Activated CD4-positive, alpha-beta memory T cell treated with anti-CD3 and anti-CD28 coated beads, Interleukin-2, amount 10 ng/mL, durations not matched to agents 7 days and 5 days (primary cell): ENCODE results near the gene PTPRM. TPM values are rescaled to one million over a fixed set of nuclear protein-coding genes. Genes with fewer than 3 reads are reported as not detected.

Source experiments
- CTCF ChIA-PET: fragments of 350-600 bp; sonication (Branson Sonifier 250); formaldehyde crosslinking; loops from one replicate; lab custom pipeline; 2021; ENCODE audit warnings: antibody characterized with exemption, inconsistent platforms; lab: Charles Lee
- POLR2A ChIA-PET: fragments of 350-600 bp; sonication (Branson Sonifier 250); formaldehyde crosslinking; loops from one replicate; lab custom pipeline; 2021; ENCODE audit warnings: antibody characterized with exemption; lab: Charles Lee
- DNase-seq: peaks from one replicate; pipeline ENCODE4 v3.0.0-alpha.2; 2020
- H3K27ac Mint-ChIP-seq: one replicate; pipeline ENCODE4 v1.8.0; 2021; ENCODE audit warnings: mild to moderate bottlenecking, mixed read lengths
- H3K27me3 Mint-ChIP-seq: one replicate; pipeline ENCODE4 v1.8.0; 2021; ENCODE audit warnings: mixed read lengths
- H3K36me3 Mint-ChIP-seq: one replicate; pipeline ENCODE4 v1.8.0; 2021; ENCODE audit warnings: low read depth, mixed read lengths
- H3K4me1 Mint-ChIP-seq: one replicate; pipeline ENCODE4 v1.8.0; 2021; ENCODE audit warnings: mixed read lengths
- H3K4me3 Mint-ChIP-seq: one replicate; pipeline ENCODE4 v1.8.0; 2021; ENCODE audit warnings: mild to moderate bottlenecking, mixed read lengths
- H3K9me3 Mint-ChIP-seq: one replicate; pipeline ENCODE4 v1.8.0; 2021; ENCODE audit warnings: mixed read lengths
- total RNA-seq, 2 experiments: library from RNA; stranded (reverse); gene quantifications; one replicate each; pipeline ENCODE4 v1.2.3, GENCODE V29; 2021

The PTPRM gene
- total RNA-seq, 2 experiments from 2014 or later: 9.3 to 12.3 TPM

DNA sequence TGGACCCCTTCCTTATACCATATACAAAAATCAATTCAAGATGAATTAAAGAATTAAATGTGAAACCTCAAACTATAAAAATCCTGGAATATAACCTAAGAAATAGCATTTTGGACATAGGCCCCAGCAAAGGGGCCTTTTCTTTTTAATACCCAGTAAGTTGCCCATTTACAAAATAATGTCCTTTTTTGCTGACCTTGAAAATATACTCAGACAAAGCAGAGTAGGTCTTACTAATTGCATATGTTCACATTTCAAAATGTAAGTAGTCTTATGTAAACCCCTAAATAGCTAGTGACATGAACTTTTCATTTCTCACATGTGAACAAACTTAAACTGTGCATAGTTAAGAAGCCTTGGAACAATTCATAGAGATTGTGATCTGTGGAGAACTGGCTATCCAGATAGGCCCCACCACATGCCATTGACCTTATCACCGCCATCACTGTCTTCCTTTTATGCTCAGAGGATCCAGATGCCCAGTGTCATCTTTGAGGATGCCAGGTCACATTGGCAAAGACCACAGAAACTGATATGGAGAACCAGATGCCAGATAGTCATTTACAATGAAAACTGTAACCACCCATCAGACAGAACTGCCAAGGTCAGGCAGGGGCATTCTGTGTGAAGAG is 759.8 kb downstream of the PTPRM start:
- Mint-ChIP-seq H3K4me1 (no peaks in the 10 kb centered on the region), H3K27ac (no peak overlapping the region), H3K9me3 (no peaks in the 10 kb centered on the region), H3K4me3 (no peak overlapping the region), H3K36me3 (no peaks in the 10 kb centered on the region), H3K27me3 (no peaks in the 10 kb centered on the region)
- DNase-seq: no peak
- CTCF ChIA-PET: no interaction called here
- POLR2A ChIA-PET: no interaction called here

DNA sequence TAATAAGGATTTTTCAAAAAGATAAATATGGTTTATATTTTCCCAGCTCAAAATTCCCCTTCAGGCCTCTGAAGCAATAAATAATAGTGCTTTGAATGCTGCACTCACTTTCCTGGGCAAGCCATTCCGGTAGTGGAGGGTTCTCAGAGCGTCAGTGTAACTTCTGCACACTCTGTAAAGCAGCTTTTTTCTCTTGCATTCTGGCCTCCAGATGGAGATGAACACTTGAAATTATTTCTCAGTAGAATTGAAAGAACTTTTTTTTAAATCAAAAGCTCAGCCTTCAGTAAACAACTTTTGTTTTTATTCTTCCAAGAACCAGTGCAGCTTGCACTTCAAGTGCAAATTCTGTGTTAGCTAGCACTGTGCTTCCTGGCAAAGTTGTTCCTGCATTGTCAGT is 761.0 kb downstream of the PTPRM start:
- ChIA-PET CTCF (no interaction called here), POLR2A (no interaction called here)
- Mint-ChIP-seq H3K27me3 (no peaks in the 10 kb centered on the region), H3K4me1 (no peaks in the 10 kb centered on the region), H3K9me3 (no peaks in the 10 kb centered on the region), H3K4me3 (no peak overlapping the region), H3K27ac (no peak overlapping the region), H3K36me3 (no peaks in the 10 kb centered on the region)
- no peak for DNase-seq

DNA sequence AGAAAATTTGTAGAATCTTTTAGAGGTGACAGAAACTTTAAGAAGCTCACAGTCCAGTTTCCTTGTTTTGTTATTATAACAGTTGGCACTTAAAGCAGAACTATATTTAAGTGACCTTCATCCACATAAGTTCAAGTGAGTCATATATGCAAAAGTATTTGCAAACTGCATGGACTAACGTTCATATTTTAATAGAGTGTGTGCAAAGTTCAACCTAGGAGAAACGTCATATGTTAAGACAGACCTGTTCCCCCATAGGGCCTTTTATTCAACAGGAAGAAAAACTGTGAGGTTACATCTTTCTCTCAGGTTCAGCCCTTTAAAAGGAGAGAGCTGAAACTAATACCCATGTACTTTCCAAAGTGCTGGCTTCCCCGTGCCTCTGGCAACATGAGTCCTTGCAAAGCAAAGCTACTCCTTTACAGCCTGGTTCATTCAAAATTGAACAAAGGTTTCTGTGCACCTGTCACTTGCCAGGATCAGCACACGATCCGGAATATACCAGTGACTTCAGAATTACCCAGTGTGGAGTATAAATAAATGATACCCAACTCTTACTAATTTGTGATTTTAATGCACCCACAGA is 762.2 kb downstream of the PTPRM start:
- no peaks in the 10 kb centered on the region for H3K36me3 Mint-ChIP-seq
- no peaks in the 10 kb centered on the region for H3K9me3 Mint-ChIP-seq
- no peak overlapping the region for H3K27ac Mint-ChIP-seq
- no peak for DNase-seq
- no peaks in the 10 kb centered on the region for H3K27me3 Mint-ChIP-seq
- CTCF ChIA-PET: no interaction called here
- POLR2A ChIA-PET: no interaction called here
- no peak overlapping the region for H3K4me3 Mint-ChIP-seq
- H3K4me1 Mint-ChIP-seq: no peaks in the 10 kb centered on the region

- Mint-ChIP-seq H3K27me3 (no peaks in the 10 kb centered on the region), H3K36me3 (no peaks in the 10 kb centered on the region), H3K4me1 (no peaks in the 10 kb centered on the region), H3K4me3 (no peak overlapping the region), H3K9me3 (no peaks in the 10 kb centered on the region), H3K27ac (no peak overlapping the region)
- no peak for DNase-seq
- CTCF ChIA-PET: interaction anchor here (0.7 kb wide), 2 partner anchors 35 to 317 kb away, joined by 3 read pairs; no protein-coding TSS in a partner anchor
- POLR2A ChIA-PET: no interaction called here
These were observed 763.5 kb downstream of the PTPRM start for GRCh38 chr18:8330575-8330974.

GRCh38 chr18:8332286-8332685 is 765.2 kb downstream of the PTPRM start:
- Mint-ChIP-seq H3K4me3 (no peak overlapping the region), H3K4me1 (no peaks in the 10 kb centered on the region), H3K27ac (no peak overlapping the region), H3K27me3 (no peaks in the 10 kb centered on the region), H3K9me3 (no peaks in the 10 kb centered on the region), H3K36me3 (no peaks in the 10 kb centered on the region)
- POLR2A ChIA-PET: no interaction called here
- DNase-seq: no peak
- CTCF ChIA-PET: no interaction called here

DNA sequence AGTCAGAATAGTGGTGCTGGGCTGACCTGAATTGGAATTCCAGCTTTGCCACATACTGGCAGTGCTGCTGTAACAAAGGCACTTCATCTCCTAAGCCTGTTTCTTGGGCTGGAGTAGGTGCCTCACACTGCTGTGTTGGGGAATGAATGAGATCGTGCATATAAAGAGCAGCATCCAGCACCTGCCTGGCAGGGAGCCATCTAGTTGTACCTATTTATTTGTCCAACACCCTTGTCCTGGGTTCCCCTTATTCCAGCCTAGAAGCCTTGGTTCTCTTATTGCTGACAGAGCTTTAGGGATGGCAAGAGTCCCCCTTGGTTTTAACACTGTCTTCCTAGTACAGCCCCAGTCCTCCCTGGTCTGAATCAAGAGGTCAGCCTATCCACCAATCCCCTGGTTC is 766.8 kb downstream of the PTPRM start:
- Mint-ChIP-seq H3K36me3 (no peaks in the 10 kb centered on the region), H3K27me3 (no peaks in the 10 kb centered on the region), H3K27ac (no peak overlapping the region), H3K9me3 (no peaks in the 10 kb centered on the region), H3K4me3 (no peak overlapping the region), H3K4me1 (no peaks in the 10 kb centered on the region)
- POLR2A ChIA-PET: no interaction called here
- no peak for DNase-seq
- CTCF ChIA-PET: no interaction called here

DNA sequence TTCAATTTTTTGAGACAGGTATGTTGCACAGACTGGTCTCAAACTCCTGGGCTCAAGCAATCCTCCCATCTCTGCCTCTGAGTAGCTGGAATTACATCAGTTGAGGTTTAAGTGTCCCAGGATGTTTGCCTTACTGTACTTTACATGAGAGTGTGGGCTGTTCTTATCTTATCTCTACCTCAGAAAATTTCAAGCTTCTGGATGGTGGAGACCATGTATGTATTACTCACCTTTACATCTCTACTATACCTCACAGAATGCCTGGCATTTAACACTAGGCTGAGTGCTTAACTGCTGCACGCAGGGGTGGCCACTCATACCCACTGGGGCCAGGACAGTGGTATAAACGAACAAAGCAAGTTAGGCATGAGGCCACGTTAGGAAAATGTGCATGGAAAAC is 770.1 kb downstream of the PTPRM start:
- H3K36me3 Mint-ChIP-seq: no peaks in the 10 kb centered on the region
- H3K4me1 Mint-ChIP-seq: no peaks in the 10 kb centered on the region
- H3K9me3 Mint-ChIP-seq: no peaks in the 10 kb centered on the region
- DNase-seq: no peak
- ChIA-PET POLR2A (no interaction called here), CTCF (no interaction called here)
- H3K27me3 Mint-ChIP-seq: no peaks in the 10 kb centered on the region
- no peak overlapping the region for H3K27ac Mint-ChIP-seq
- H3K4me3 Mint-ChIP-seq: no peak overlapping the region

DNA sequence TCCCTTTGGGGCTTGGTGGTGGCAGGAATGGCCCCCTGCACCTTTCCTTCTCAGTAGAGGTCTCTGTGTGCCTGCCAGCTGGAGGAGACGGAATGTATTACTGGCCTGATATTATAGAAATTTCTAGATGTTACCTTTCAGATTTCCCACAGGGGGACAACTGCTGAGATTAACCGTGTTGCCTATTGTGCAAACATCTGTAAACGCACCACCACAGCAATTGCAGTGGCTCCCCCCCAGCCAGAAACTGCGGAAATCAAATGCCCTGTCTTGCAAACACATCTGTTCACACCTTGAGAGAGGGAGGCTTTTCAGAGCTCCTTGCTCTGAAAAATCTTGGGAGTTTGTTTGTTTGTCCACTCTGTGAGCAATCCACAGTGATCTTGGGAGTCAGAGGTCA is 772.1 kb downstream of the PTPRM start:
- CTCF ChIA-PET: no interaction called here
- DNase-seq: no peak
- Mint-ChIP-seq H3K27me3 (no peaks in the 10 kb centered on the region), H3K4me3 (no peak overlapping the region), H3K27ac (no peak overlapping the region), H3K9me3 (no peaks in the 10 kb centered on the region), H3K36me3 (no peaks in the 10 kb centered on the region), H3K4me1 (no peaks in the 10 kb centered on the region)
- POLR2A ChIA-PET: no interaction called here

DNA sequence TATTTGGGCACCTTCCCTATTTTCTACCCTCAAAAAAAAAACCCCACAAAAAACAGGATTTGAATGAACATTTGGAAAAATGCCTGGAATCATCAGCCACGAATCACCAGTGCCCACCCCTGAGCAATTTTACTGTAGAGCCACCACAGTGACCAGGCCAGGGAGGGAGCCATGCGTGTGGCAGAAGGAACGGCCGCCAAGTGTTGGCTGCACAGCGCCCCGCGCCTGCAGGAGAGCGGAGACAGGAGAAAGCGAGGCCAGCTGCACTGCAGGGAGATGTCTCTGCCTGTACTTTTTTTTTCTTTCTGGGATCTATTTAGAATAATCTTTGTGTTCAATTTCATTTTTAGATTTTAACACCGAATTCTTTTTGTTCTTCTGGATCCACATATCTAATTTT is 772.8 kb downstream of the PTPRM start:
- Mint-ChIP-seq H3K4me1 (no peaks in the 10 kb centered on the region), H3K27me3 (no peaks in the 10 kb centered on the region), H3K9me3 (no peaks in the 10 kb centered on the region), H3K36me3 (no peaks in the 10 kb centered on the region), H3K4me3 (no peak overlapping the region), H3K27ac (no peak overlapping the region)
- ChIA-PET CTCF (no interaction called here), POLR2A (no interaction called here)
- DNase-seq: no peak

GRCh38 chr18:8341481-8342230 is 774.5 kb downstream of the PTPRM start:
- H3K27me3 Mint-ChIP-seq: no peaks in the 10 kb centered on the region

DNA sequence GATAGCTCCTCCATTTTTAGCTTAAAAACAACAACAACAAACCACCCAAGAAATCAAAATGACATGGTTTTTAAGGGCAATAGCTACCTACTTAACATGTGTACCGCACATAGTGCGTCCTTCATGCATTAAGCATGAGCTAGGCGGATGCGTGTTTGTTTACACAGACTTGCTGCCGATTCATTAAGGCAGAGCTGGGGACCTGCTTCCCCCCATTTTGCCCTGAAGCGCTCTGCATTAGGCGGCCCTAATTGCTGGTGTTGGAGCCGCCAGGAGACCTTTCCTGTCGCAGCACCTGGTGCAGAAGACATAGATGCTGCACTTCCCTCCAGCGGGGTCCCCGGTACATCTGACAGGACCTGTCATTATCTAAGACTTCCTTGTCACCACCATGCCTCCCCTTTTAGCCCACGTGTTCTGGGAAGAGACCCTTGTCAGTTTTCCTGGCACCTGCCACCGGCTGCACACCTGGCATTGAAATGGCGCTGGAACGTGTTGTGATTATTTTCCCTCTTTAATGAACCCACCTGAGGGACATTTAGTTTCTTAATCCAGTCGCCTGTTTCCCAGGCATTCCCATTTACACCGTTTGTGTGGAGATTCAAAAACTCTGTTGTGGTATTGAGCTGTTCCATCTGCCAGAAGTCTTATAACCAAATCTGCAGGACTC is 781.1 kb downstream of the PTPRM start:
- Mint-ChIP-seq H3K27me3 (no peaks in the 10 kb centered on the region), H3K9me3 (no peaks in the 10 kb centered on the region), H3K36me3 (no peaks in the 10 kb centered on the region), H3K4me1 (no peaks in the 10 kb centered on the region), H3K27ac (no peak overlapping the region), H3K4me3 (no peak overlapping the region)
- POLR2A ChIA-PET: no interaction called here
- CTCF ChIA-PET: no interaction called here
- no peak for DNase-seq

More at GRCh38 chr18:8341481-8342230, 774.5 kb downstream of the PTPRM start:
- Mint-ChIP-seq H3K27ac (no peak overlapping the region), H3K4me3 (no peak overlapping the region), H3K9me3 (no peaks in the 10 kb centered on the region), H3K4me1 (no peaks in the 10 kb centered on the region), H3K36me3 (no peaks in the 10 kb centered on the region)
- DNase-seq: no peak
- ChIA-PET POLR2A (no interaction called here), CTCF (no interaction called here)

DNA sequence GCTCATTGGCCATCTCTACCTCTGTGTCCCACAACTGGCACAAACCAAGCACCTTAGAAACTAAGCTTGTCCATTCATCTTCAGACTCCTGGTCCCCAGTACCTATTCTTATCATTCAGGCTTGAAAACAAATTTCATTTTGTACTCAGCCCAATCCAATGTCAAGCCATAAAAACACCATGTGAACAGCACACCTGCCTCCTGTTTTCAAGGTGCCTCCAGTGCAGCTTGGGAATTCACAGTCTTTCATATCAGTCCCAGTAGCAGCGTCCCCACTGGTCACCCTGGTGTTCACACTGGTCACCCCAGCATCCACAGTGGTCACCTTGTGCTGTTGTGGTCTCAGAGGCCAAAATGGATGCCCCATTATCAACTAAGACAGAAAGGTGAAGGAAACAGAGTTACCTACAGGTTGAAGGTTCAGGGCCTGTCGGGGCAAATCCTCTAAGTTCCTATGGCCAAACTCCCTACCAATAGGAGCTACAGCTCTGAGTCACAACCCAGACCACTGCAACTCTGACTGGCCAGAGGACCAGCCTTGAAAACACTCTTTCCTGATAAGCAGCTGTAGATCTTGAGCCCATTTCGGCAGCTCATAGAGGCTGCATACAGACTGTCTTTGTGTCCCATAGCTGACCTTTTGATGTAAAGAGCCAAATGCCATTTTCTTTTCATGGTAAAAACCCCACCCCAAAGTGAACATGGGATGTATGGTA is 782.6 kb downstream of the PTPRM start:
- H3K27me3 Mint-ChIP-seq: no peaks in the 10 kb centered on the region
- no peak overlapping the region for H3K27ac Mint-ChIP-seq
- H3K9me3 Mint-ChIP-seq: no peaks in the 10 kb centered on the region
- POLR2A ChIA-PET: no interaction called here
- H3K36me3 Mint-ChIP-seq: no peaks in the 10 kb centered on the region
- no peak for DNase-seq
- no peak overlapping the region for H3K4me3 Mint-ChIP-seq
- H3K4me1 Mint-ChIP-seq: no peaks in the 10 kb centered on the region
- CTCF ChIA-PET: no interaction called here

DNA sequence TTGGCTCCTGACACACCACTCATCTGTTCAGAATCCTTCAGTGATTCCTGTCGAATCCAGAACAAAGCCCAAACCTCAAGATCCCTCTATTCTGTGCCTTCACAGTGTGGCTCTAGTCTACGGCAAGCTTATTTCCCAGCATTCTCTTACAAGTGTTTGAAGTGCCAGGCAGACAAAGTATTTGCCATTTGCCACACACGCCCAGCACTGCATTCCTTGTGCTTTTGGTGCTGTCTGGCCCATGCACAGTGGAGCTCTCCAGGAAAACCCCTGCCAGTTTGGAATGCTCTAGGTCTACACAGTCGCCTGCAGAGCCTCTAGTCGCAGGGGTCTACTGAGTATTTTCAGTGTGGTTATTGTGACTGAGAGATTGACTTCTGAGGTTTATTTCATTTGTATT is 783.5 kb downstream of the PTPRM start:
- H3K4me1 Mint-ChIP-seq: no peaks in the 10 kb centered on the region
- no peaks in the 10 kb centered on the region for H3K36me3 Mint-ChIP-seq
- ChIA-PET POLR2A (no interaction called here), CTCF (no interaction called here)
- DNase-seq: no peak
- no peak overlapping the region for H3K4me3 Mint-ChIP-seq
- no peak overlapping the region for H3K27ac Mint-ChIP-seq
- H3K9me3 Mint-ChIP-seq: no peaks in the 10 kb centered on the region
- H3K27me3 Mint-ChIP-seq: no peaks in the 10 kb centered on the region
